IgD-negative memory B cell (primary cell): Measurements from ENCODE around the gene SYNDIG1. TPM values are rescaled to one million over a fixed set of nuclear protein-coding genes. Genes with fewer than 3 reads are reported as not detected.
A peak's percentile ranks its signal among the peaks of the same experiment; 100 is the strongest.
"Not testable (repeated sequence)": the region's sequence is repeated elsewhere in the genome, so short reads cannot be mapped to it uniquely, and the experiment has no call there.

ENCODE experiments used
- H3K27ac Mint-ChIP-seq, 3 donors: one replicate each; pipeline ENCODE4 v1.8.0; 2020 to 2022; ENCODE audit warnings: mild to moderate bottlenecking in 3 of 3, mixed read lengths in 3 of 3, moderate library complexity in 1 of 3
- H3K27me3 Mint-ChIP-seq: one replicate; pipeline ENCODE4 v1.8.0; 2021; ENCODE audit warnings: mixed read lengths
- H3K36me3 Mint-ChIP-seq: one replicate; pipeline ENCODE4 v1.8.0; 2020; ENCODE audit warnings: mild to moderate bottlenecking, mixed read lengths
- H3K4me1 Mint-ChIP-seq, 3 donors: one replicate each; pipeline ENCODE4 v1.8.0; 2020 to 2022; ENCODE audit warnings: mixed read lengths in 3 of 3, mild to moderate bottlenecking in 1 of 3
- H3K4me3 Mint-ChIP-seq, 4 donors: one replicate each; pipeline ENCODE4 v1.8.0; 2020 to 2022; ENCODE audit warnings: mild to moderate bottlenecking in 4 of 4, mixed read lengths in 4 of 4, moderate library complexity in 3 of 4
- H3K9me3 Mint-ChIP-seq, 3 donors: one replicate each; pipeline ENCODE4 v1.8.0; 2020 to 2021; ENCODE audit warnings: mixed read lengths in 3 of 3, mild to moderate bottlenecking in 1 of 3
- polyA plus RNA-seq: library from polyadenylated mRNA; unstranded; fragments of 300-500 nt; fragmentation: Illumina TruSeq; gene quantifications from one replicate; pipeline ENCODE4 v1.2.3, GENCODE V29; 2021

The SYNDIG1 gene
- polyA plus RNA-seq, 1 donor from 2014 or later: not detected

- H3K4me1 Mint-ChIP-seq: no peaks in the 10 kb centered on the region
- H3K36me3 Mint-ChIP-seq: no peaks in the 10 kb centered on the region
- no peak overlapping the region for H3K4me3 Mint-ChIP-seq
- H3K27ac Mint-ChIP-seq: no peak overlapping the region
- H3K9me3 Mint-ChIP-seq: peaks cover 0 to 2% (median 0%) of the 10 kb centered on the region in 3 donors
- no peaks in the 10 kb centered on the region for H3K27me3 Mint-ChIP-seq
These were observed 35.2 kb downstream of the SYNDIG1 start for GRCh38 chr20:24504331-24505285.

DNA sequence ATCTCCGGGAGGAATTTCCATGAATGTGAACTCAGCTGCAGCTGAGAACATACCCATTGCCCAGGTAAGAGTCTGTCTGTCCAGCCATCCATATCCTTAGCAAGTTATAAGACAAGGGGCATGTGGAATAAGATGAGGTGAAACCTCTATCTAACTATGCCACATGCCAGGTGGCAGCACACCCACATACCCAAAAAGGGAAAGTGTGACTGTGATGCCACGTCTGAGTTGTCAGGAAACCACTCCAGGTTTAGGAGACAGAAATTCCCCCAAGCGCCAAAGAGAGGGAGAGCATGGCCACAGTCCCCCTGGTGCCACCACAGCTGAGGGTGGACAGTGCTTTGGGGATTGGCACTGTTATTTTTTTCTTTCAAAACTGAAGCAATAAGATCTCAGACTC, 36.7 kb downstream of the SYNDIG1 start:
- no peaks in the 10 kb centered on the region for H3K4me1 Mint-ChIP-seq
- no peaks in the 10 kb centered on the region for H3K27me3 Mint-ChIP-seq
- peaks cover 0 to 2% (median 0%) of the 10 kb centered on the region in 3 donors for H3K9me3 Mint-ChIP-seq
- H3K36me3 Mint-ChIP-seq: no peaks in the 10 kb centered on the region
- peak overlapping the region in 1 of 3 donors; percentile 62 for H3K27ac Mint-ChIP-seq
- no peak overlapping the region for H3K4me3 Mint-ChIP-seq

- H3K36me3 Mint-ChIP-seq: no peaks in the 10 kb centered on the region
These were observed 37.3 kb downstream of the SYNDIG1 start for GRCh38 chr20:24506696-24507095.

DNA sequence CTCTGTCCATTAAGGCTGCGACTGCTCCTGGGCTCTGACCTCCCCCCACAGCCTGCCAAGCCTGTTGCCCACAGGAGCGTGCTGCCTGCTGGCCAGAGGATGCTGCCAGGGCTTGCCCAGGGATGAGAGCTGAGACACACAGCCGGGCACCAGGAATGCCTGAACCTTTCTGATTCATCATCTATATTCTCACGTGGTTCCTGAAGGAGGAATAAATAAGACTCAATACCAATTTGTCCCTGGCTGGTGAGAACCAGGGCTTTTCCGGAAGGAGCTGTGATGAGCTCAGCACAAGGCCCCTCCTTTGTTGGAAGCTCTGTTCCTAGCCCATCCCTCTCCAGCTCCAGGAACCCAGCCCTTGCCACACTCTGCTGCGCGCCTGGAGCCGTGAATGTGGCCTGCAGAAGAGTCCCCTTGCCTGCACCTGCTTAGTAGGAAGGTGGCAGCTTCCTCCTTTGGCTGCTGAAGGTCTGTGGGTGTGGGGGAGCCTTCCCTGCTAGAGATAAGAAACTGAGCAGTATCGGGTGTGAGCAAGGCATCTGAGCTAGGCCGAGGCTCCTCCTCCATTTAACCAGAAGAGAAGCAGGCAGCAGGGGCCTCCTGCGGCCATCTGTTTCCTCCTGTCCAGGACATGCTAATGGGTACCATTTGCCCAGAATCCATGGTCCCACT, 37.9 kb downstream of the SYNDIG1 start:
- no peaks in the 10 kb centered on the region for H3K27me3 Mint-ChIP-seq
- H3K9me3 Mint-ChIP-seq: peaks cover 0 to 2% (median 0%) of the 10 kb centered on the region in 3 donors
- H3K27ac Mint-ChIP-seq: no peak overlapping the region
- no peaks in the 10 kb centered on the region for H3K36me3 Mint-ChIP-seq
- peak overlapping the region in 1 of 4 donors; percentile 65 for H3K4me3 Mint-ChIP-seq
- no peaks in the 10 kb centered on the region for H3K4me1 Mint-ChIP-seq

More at GRCh38 chr20:24506696-24507095, 37.3 kb downstream of the SYNDIG1 start:
- Mint-ChIP-seq H3K9me3 (peaks cover 0 to 2% (median 0%) of the 10 kb centered on the region in 3 donors), H3K4me1 (no peaks in the 10 kb centered on the region), H3K4me3 (no peak overlapping the region), H3K27me3 (no peaks in the 10 kb centered on the region), H3K27ac (peak overlapping the region in 1 of 3 donors; percentile 62)

- H3K36me3 Mint-ChIP-seq, H3K4me1 Mint-ChIP-seq, H3K9me3 Mint-ChIP-seq, H3K27ac Mint-ChIP-seq, H3K27me3 Mint-ChIP-seq, H3K4me3 Mint-ChIP-seq: not testable (repeated sequence)
These were observed 43.0 kb downstream of the SYNDIG1 start for GRCh38 chr20:24512441-24512840.

DNA sequence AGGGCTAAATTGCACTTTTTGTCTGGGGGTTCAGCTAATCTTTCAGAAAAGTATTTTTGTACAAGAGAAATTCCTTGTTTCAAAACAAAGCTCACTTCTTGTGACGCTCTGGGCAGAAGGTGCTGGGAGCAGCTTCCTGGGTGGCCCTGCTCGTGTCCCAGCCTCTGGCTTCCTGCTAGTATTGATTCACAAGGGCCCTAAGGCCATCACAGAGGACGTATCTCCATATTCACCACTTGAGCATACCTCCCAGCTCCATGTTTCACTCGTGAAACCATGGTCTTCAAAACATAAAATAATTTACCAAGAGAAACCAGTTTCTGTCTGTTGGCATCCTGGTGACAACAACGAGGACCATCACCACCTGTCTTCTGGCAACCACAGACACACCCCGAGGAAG, 49.1 kb downstream of the SYNDIG1 start:
- peaks cover 1% of the 10 kb centered on the region for H3K36me3 Mint-ChIP-seq
- H3K9me3 Mint-ChIP-seq: peaks cover 0 to 5% (median 0%) of the 10 kb centered on the region in 3 donors
- H3K4me1 Mint-ChIP-seq: no peaks in the 10 kb centered on the region
- H3K27ac Mint-ChIP-seq: no peak overlapping the region
- H3K4me3 Mint-ChIP-seq: no peak overlapping the region
- H3K27me3 Mint-ChIP-seq: no peaks in the 10 kb centered on the region

DNA sequence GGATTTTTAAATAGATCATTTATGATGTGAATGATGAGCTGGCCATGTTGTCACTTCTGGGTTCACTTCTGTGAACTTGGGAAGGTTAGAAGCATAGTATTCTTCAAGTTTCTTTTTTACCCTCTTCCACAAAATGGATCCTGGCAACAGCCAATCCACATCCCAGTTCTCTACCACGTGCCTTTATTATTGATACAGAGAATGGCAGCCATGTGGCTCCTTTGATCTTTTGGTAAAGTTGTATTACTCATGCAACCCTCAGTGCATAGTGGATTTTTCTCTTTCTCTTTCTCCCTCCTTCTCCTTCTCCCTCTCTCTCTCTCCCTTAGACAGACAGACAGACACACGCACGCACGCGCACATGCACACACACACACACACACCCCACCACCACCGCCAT, 50.0 kb downstream of the SYNDIG1 start:
- Mint-ChIP-seq H3K4me3 (no peak overlapping the region), H3K27me3 (no peaks in the 10 kb centered on the region), H3K27ac (no peak overlapping the region), H3K36me3 (peaks cover 1% of the 10 kb centered on the region), H3K9me3 (peaks cover 0 to 5% (median 0%) of the 10 kb centered on the region in 3 donors), H3K4me1 (no peaks in the 10 kb centered on the region)

GRCh38 chr20:24521032-24521431, 51.6 kb downstream of the SYNDIG1 start:
- H3K36me3 Mint-ChIP-seq: no peaks in the 10 kb centered on the region
- H3K4me3 Mint-ChIP-seq: no peak overlapping the region
- peak overlapping the region in 1 of 3 donors; percentile 48 for H3K27ac Mint-ChIP-seq
- H3K4me1 Mint-ChIP-seq: no peaks in the 10 kb centered on the region
- H3K9me3 Mint-ChIP-seq: peaks cover 0 to 2% (median 0%) of the 10 kb centered on the region in 3 donors
- H3K27me3 Mint-ChIP-seq: no peaks in the 10 kb centered on the region

GRCh38 chr20:24522452-24523330, 53.3 kb downstream of the SYNDIG1 start:
- peaks cover 0 to 2% (median 0%) of the 10 kb centered on the region in 3 donors for H3K9me3 Mint-ChIP-seq
- no peaks in the 10 kb centered on the region for H3K36me3 Mint-ChIP-seq
- no peaks in the 10 kb centered on the region for H3K4me1 Mint-ChIP-seq
- no peak overlapping the region for H3K4me3 Mint-ChIP-seq
- no peak overlapping the region for H3K27ac Mint-ChIP-seq
- no peaks in the 10 kb centered on the region for H3K27me3 Mint-ChIP-seq

- H3K9me3 Mint-ChIP-seq: peaks cover 0 to 2% (median 0%) of the 10 kb centered on the region in 3 donors
- H3K27ac Mint-ChIP-seq: no peak overlapping the region
- no peaks in the 10 kb centered on the region for H3K36me3 Mint-ChIP-seq
- no peak overlapping the region for H3K4me3 Mint-ChIP-seq
- no peaks in the 10 kb centered on the region for H3K27me3 Mint-ChIP-seq
- no peaks in the 10 kb centered on the region for H3K4me1 Mint-ChIP-seq
These were observed 54.2 kb downstream of the SYNDIG1 start for GRCh38 chr20:24523661-24524060.

- no peaks in the 10 kb centered on the region for H3K36me3 Mint-ChIP-seq
- no peaks in the 10 kb centered on the region for H3K27me3 Mint-ChIP-seq
- no peak overlapping the region for H3K4me3 Mint-ChIP-seq
- peaks cover 0 to 2% (median 0%) of the 10 kb centered on the region in 3 donors for H3K9me3 Mint-ChIP-seq
- H3K27ac Mint-ChIP-seq: no peak overlapping the region
- H3K4me1 Mint-ChIP-seq: no peaks in the 10 kb centered on the region
These were observed 59.3 kb downstream of the SYNDIG1 start for GRCh38 chr20:24528583-24529368.

GRCh38 chr20:24529369-24529719, 59.9 kb downstream of the SYNDIG1 start:
- no peak overlapping the region for H3K27ac Mint-ChIP-seq
- peaks cover 0 to 2% (median 0%) of the 10 kb centered on the region in 3 donors for H3K9me3 Mint-ChIP-seq
- H3K4me1 Mint-ChIP-seq: no peaks in the 10 kb centered on the region
- no peak overlapping the region for H3K4me3 Mint-ChIP-seq
- H3K27me3 Mint-ChIP-seq: no peaks in the 10 kb centered on the region
- H3K36me3 Mint-ChIP-seq: no peaks in the 10 kb centered on the region

GRCh38 chr20:24530131-24530680, 60.8 kb downstream of the SYNDIG1 start:
- Mint-ChIP-seq H3K27ac (no peak overlapping the region), H3K36me3 (no peaks in the 10 kb centered on the region), H3K4me1 (no peaks in the 10 kb centered on the region), H3K9me3 (peaks cover 0 to 2% (median 0%) of the 10 kb centered on the region in 3 donors), H3K27me3 (no peaks in the 10 kb centered on the region), H3K4me3 (no peak overlapping the region)

DNA sequence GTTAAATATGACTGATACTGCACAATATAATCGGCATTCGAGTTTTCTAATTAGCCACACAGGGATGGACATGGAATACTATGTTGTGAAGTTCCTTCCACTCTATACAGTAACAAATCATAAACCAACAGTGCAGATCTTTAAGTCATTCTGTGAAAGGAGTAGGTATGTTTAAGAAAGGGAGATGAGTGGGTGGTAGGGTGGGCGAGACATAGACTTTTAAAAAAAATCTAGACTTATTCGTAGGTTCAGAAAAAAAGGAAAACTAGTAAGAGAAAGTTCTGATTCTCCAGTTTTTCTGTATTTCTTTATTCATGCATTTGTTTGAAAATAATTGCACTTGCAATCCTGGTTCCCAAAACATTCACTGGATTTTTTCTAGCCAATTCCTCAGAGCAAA, 61.8 kb downstream of the SYNDIG1 start:
- no peaks in the 10 kb centered on the region for H3K27me3 Mint-ChIP-seq
- H3K27ac Mint-ChIP-seq: no peak overlapping the region
- H3K4me1 Mint-ChIP-seq: no peaks in the 10 kb centered on the region
- no peaks in the 10 kb centered on the region for H3K36me3 Mint-ChIP-seq
- H3K9me3 Mint-ChIP-seq: peaks cover 0 to 2% (median 0%) of the 10 kb centered on the region in 3 donors
- no peak overlapping the region for H3K4me3 Mint-ChIP-seq
